Nephron (organoid): ENCODE data around the gene PATJ.

ENCODE experiments used
- H3K27ac Mint-ChIP-seq, 3 experiments: 2 replicates each; pipeline ENCODE4 v1.8.0; 2020; ENCODE audit warnings: mixed read lengths in 3 of 3, mild to moderate bottlenecking in 2 of 3, moderate library complexity in 1 of 3
- H3K27me3 Mint-ChIP-seq: 2 replicates; pipeline ENCODE4 v1.8.0; 2021; ENCODE audit warnings: low read depth, mild to moderate bottlenecking, moderate library complexity, mixed read lengths
- H3K36me3 Mint-ChIP-seq: 2 replicates; pipeline ENCODE4 v1.8.0; 2020; ENCODE audit warnings: low read depth, mixed read lengths
- H3K4me1 Mint-ChIP-seq: 2 replicates; pipeline ENCODE4 v1.8.0; 2020; ENCODE audit warnings: mixed read lengths
- H3K4me3 Mint-ChIP-seq, 3 experiments: 2 replicates each; pipeline ENCODE4 v1.8.0; 2020; ENCODE audit warnings: mild to moderate bottlenecking in 3 of 3, mixed read lengths in 3 of 3, moderate library complexity in 2 of 3
- H3K9me3 Mint-ChIP-seq: 2 replicates; pipeline ENCODE4 v1.8.0; 2020; ENCODE audit warnings: mixed read lengths
- TF ChIP-seq, protein P1 (sequence below), 3 experiments: fragments of 200-600 bp; sonication (generic); IDR thresholded peaks; one replicate each; pipeline ENCODE4 v1.5.0; 2021; ENCODE audit warnings: antibody characterized with exemption in 3 of 3; ENCODE audit not compliant: unreplicated experiment in 3 of 3

The PATJ gene

DNA sequence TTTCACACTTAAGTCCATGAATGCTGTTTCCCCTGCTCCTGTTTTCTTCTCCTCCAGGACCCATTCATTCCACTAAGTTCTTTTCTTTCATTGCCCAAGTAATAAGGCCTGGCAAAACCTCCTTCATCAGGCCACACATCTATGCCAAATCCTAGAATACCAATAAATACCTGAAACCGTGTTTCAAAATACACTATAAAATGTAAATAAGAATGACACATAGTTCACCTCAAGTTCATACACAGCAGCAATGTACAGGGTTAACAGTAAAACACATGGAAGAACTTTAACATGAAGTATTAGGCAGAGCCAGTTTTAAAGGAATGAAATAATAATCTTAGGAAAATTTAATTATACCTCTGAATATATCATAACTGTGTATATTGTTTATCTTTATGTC, 365.6 kb downstream of the PATJ start:
- peaks cover 11% of the 10 kb centered on the region for H3K4me1 Mint-ChIP-seq
- H3K27me3 Mint-ChIP-seq: peaks cover 3% of the 10 kb centered on the region
- no peak overlapping the region for H3K27ac Mint-ChIP-seq
- TF ChIP-seq, protein P1, sequence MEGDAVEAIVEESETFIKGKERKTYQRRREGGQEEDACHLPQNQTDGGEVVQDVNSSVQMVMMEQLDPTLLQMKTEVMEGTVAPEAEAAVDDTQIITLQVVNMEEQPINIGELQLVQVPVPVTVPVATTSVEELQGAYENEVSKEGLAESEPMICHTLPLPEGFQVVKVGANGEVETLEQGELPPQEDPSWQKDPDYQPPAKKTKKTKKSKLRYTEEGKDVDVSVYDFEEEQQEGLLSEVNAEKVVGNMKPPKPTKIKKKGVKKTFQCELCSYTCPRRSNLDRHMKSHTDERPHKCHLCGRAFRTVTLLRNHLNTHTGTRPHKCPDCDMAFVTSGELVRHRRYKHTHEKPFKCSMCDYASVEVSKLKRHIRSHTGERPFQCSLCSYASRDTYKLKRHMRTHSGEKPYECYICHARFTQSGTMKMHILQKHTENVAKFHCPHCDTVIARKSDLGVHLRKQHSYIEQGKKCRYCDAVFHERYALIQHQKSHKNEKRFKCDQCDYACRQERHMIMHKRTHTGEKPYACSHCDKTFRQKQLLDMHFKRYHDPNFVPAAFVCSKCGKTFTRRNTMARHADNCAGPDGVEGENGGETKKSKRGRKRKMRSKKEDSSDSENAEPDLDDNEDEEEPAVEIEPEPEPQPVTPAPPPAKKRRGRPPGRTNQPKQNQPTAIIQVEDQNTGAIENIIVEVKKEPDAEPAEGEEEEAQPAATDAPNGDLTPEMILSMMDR (IDR thresholded peaks at IDR 0.05; ENCODE audit: unreplicated experiment in 3 of 3): no peak
- H3K4me3 Mint-ChIP-seq: no peak overlapping the region
- H3K9me3 Mint-ChIP-seq: no peaks in the 10 kb centered on the region
- peaks cover 4% of the 10 kb centered on the region for H3K36me3 Mint-ChIP-seq

- no peak overlapping the region for H3K27ac Mint-ChIP-seq
- no peak overlapping the region for H3K4me3 Mint-ChIP-seq
- H3K4me1 Mint-ChIP-seq: peaks cover 11% of the 10 kb centered on the region
- TF ChIP-seq, protein P1 (IDR thresholded peaks at IDR 0.05; ENCODE audit: unreplicated experiment in 3 of 3): no peak
- no peaks in the 10 kb centered on the region for H3K9me3 Mint-ChIP-seq
- H3K27me3 Mint-ChIP-seq: peaks cover 3% of the 10 kb centered on the region
- H3K36me3 Mint-ChIP-seq: peaks cover 7% of the 10 kb centered on the region
Measured at GRCh38 chr1:62109124-62109523, 366.8 kb downstream of the PATJ start.

DNA sequence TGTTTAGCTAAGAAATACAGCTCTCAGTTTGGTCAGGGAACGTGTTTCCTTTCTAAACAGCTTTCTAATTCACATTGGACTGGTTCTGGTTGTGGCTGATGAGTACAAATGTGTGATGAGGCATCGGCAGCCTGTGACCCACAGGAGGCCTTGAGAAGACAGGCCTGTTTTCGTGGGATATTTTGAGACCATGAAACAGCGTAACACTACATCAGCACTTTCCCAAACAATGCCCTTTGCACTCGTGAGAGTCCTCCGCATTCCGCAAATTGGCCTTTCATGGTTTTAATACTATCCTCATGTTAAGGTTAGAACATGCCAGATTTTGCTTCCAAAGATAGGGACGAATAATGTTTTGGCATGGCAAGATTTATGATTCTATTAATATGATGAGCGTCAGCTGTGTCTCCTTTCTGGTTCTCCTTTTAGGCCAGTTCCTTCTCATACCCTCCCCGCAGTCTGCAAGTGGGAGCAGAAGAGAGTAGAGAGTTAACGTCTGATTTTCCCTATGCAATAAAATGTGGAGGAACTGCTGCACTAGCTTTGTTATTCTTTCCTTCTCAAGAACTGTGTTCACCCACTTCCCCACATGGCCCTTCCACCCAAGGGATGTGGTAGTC, 368.0 kb downstream of the PATJ start:
- Mint-ChIP-seq H3K9me3 (no peaks in the 10 kb centered on the region), H3K4me3 (no peak overlapping the region)
- TF ChIP-seq, protein P1 (IDR thresholded peaks at IDR 0.05; ENCODE audit: unreplicated experiment in 3 of 3): no peak

DNA sequence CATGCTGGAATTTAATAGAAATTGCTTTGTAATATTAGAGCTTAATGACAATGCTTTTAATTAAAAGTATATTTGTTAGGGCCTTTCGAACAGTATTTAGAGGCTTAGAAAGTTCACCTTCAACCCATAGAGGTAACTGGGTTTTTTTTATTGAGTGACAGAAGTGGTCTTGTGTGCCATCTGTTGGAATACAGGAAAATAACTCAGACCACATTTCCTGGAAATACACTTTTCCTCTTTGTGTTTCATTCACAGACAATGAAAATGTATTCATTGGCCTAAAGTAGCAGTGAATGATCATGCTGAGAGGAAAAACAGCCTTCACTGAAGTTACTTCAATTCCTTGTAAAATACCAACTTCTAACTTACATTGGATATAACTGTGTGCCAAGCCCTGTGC, 368.8 kb downstream of the PATJ start:
- peaks cover 11% of the 10 kb centered on the region for H3K4me1 Mint-ChIP-seq
- no peaks in the 10 kb centered on the region for H3K9me3 Mint-ChIP-seq
- H3K27ac Mint-ChIP-seq: peak overlapping the region in 2 of 3 experiments; percentile 41 to 71
- no peak overlapping the region for H3K4me3 Mint-ChIP-seq
- H3K27me3 Mint-ChIP-seq: no peaks in the 10 kb centered on the region
- TF ChIP-seq, protein P1 (IDR thresholded peaks at IDR 0.05; ENCODE audit: unreplicated experiment in 3 of 3): peak in 2 of 3 experiments; percentile 16 to 18
- H3K36me3 Mint-ChIP-seq: peaks cover 7% of the 10 kb centered on the region

More for the DNA sequence above, 368.0 kb downstream of the PATJ start:
- peak overlapping the region; percentile 0 to 71 (median 41) for H3K27ac Mint-ChIP-seq
- peaks cover 11% of the 10 kb centered on the region for H3K4me1 Mint-ChIP-seq
- H3K27me3 Mint-ChIP-seq: no peaks in the 10 kb centered on the region
- H3K36me3 Mint-ChIP-seq: peaks cover 7% of the 10 kb centered on the region

DNA sequence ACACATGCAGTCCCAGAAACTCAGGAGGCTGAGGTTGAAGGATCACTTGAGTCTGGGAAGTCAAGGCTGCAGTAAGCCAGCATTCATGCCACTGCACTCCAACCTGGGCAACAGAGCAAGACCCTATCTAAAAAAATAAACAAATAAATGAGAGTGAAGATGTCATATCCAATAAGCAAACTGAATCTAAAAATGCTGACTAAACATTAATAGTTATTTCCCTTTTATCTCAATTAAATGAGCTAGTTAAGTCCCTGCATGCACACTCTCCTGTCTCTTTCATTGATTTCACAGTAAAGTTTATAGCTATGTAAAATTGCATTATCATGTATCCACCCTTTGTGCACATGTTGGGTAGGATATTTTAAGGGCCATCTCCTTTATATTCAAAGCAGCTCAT, 371.2 kb downstream of the PATJ start:
- no peak overlapping the region for H3K4me3 Mint-ChIP-seq
- no peaks in the 10 kb centered on the region for H3K27me3 Mint-ChIP-seq
- peaks cover 11% of the 10 kb centered on the region for H3K4me1 Mint-ChIP-seq
- TF ChIP-seq, protein P1 (IDR thresholded peaks at IDR 0.05; ENCODE audit: unreplicated experiment in 3 of 3): no peak
- peaks cover 22% of the 10 kb centered on the region for H3K36me3 Mint-ChIP-seq
- no peaks in the 10 kb centered on the region for H3K9me3 Mint-ChIP-seq
- no peak overlapping the region for H3K27ac Mint-ChIP-seq
